HepG2 (cell line): ENCODE results near the gene ICAM3. TPM values are rescaled to one million over a fixed set of nuclear protein-coding genes. Genes with fewer than 3 reads are reported as not detected.

Experiments
- CCDC6 ChIP-seq: sonication (generic); formaldehyde crosslinking; IDR thresholded peaks from 2 replicates; pipeline ENCODE4 v1.8.1; 2022; ENCODE audit warnings: mild to moderate bottlenecking, missing genetic modification reagents, moderate library complexity
- E2F2 ChIP-seq: sonication (generic); formaldehyde crosslinking; IDR thresholded peaks from 2 replicates; pipeline ENCODE4 v1.4.0; 2020; ENCODE audit warnings: missing genetic modification reagents, borderline replicate concordance
- GPBP1L1 ChIP-seq: sonication (generic); formaldehyde crosslinking; IDR thresholded peaks from 2 replicates; pipeline ENCODE4 v1.5.0; 2020; ENCODE audit warnings: mild to moderate bottlenecking, missing genetic modification reagents
- GTF2F1 ChIP-seq: fragments of 150-350 bp; IDR thresholded peaks from 2 replicates; pipeline ENCODE4 v1.6.1; 2014; ENCODE audit warnings: low read length
- HINFP ChIP-seq: sonication (generic); formaldehyde crosslinking; IDR thresholded peaks from 2 replicates; pipeline ENCODE4 v1.4.0; 2020; ENCODE audit warnings: low read depth, mild to moderate bottlenecking, missing genetic modification reagents
- KLF11 ChIP-seq: IDR thresholded peaks from 2 replicates; pipeline ENCODE4 v1.6.1; 2016; ENCODE audit warnings: missing compliant biosample characterization
- MNT ChIP-seq: fragments of 450-650 bp; IDR thresholded peaks from 2 replicates; pipeline ENCODE4 v1.6.1; 2016
- MXI1 ChIP-seq: IDR thresholded peaks from 3 replicates; pipeline ENCODE4 v1.6.1; 2012; ENCODE audit warnings: low read depth, low read length, inconsistent platforms, borderline replicate concordance
- MYNN ChIP-seq: sonication (generic); formaldehyde crosslinking; IDR thresholded peaks from 2 replicates; pipeline ENCODE4 v1.4.0; 2020; ENCODE audit warnings: mild to moderate bottlenecking, low read depth, missing genetic modification reagents
- NBN ChIP-seq: fragments of 450-650 bp; conservative IDR thresholded peaks from 2 replicates; pipeline ENCODE4 v1.6.1; 2017
- TCF7 ChIP-seq: sonication (generic); IDR thresholded peaks from 2 replicates; pipeline ENCODE4 v1.6.1; 2016; ENCODE audit warnings: antibody characterized with exemption, low read depth
- TEF ChIP-seq: sonication (generic); formaldehyde crosslinking; IDR thresholded peaks from 2 replicates; pipeline ENCODE4 v1.5.0; 2020; ENCODE audit warnings: missing genetic modification reagents
- ZBTB25 ChIP-seq: IDR thresholded peaks from 2 replicates; pipeline ENCODE4 v1.6.1; 2018; ENCODE audit warnings: missing genetic modification reagents
- ZNF549 ChIP-seq: sonication (generic); formaldehyde crosslinking; IDR thresholded peaks from 2 replicates; pipeline ENCODE4 v1.5.0; 2020; ENCODE audit warnings: missing genetic modification reagents
- ZNF558 ChIP-seq: sonication (generic); formaldehyde crosslinking; IDR thresholded peaks from 2 replicates; pipeline ENCODE4 v1.9.0; 2022; ENCODE audit warnings: mild to moderate bottlenecking, missing genetic modification reagents, borderline replicate concordance
- ZNF678 ChIP-seq: sonication (generic); formaldehyde crosslinking; IDR thresholded peaks from 2 replicates; pipeline ENCODE4 v1.4.0; 2020; ENCODE audit warnings: mild to moderate bottlenecking, missing genetic modification reagents
- ZNF710 ChIP-seq: sonication (generic); formaldehyde crosslinking; IDR thresholded peaks from 2 replicates; pipeline ENCODE4 v1.5.0; 2020; ENCODE audit warnings: mild to moderate bottlenecking, missing genetic modification reagents, borderline replicate concordance
- ZNF782 ChIP-seq: sonication (generic); formaldehyde crosslinking; IDR thresholded peaks from 2 replicates; pipeline ENCODE4 v1.4.0; 2020; ENCODE audit warnings: missing genetic modification reagents, mild to moderate bottlenecking, borderline replicate concordance
- polyA plus RNA-seq, 8 experiments: library from polyadenylated mRNA; depleted of rRNA in 3 of 8; stranded (reverse) in 7 of 8; unstranded in 1 of 8; fragments of >200 nt; fragmentation: Illumina TruSeq in 4 of 8; extraction: Trizol in 4 of 8; gene quantifications; 2 replicates each; pipeline versions ENCODE4 v1.2.1 to v1.2.3, GENCODE V29; 2011 to 2016; ENCODE audit warnings: low read depth in 4 of 8, missing spikeins in 1 of 8, mixed read lengths in 1 of 8; ENCODE audit not compliant: insufficient read depth in 1 of 8
- total RNA-seq, 5 experiments: library from RNA; depleted of rRNA; stranded (reverse); fragments of >200 nt; fragmentation: Illumina TruSeq; extraction: Trizol; gene quantifications; 2 replicates each; pipeline ENCODE4 v1.2.3, GENCODE V29; 2016; ENCODE audit warnings: low read depth in 1 of 5

ICAM3 gene
- total and polyA plus RNA-seq, 2 of the 13 experiments (the other 11 are each of a cell fraction or from before 2014, with no cell fraction given) = 14.1 to 21.0 TPM

- TF ChIP-seq ZNF710 (CRISPR knock-in tag) (0 out of 2 replicates have a peak, but pooled peaks have one; percentile 47), NBN (no peak), ZBTB25 (peak; percentile 31; the same call in 1 of the 2 replicates), E2F2 (CRISPR knock-in tag) (peak; percentile 63; the same call in 1 of the 2 replicates), ZNF558 (0 out of 2 replicates have a peak, but pooled peaks have one; percentile 35), KLF11 (CRISPR knock-in tag) (no peak), ZNF549 (CRISPR knock-in tag) (no peak), MNT (peak; percentile 65), HINFP (no peak), TEF (CRISPR knock-in tag) (no peak), ZNF782 (CRISPR knock-in tag) (no peak), GPBP1L1 (CRISPR knock-in tag) (no peak), MXI1 (peak; percentile 93; the same call in 1 of the 3 replicates), GTF2F1 (no peak), CCDC6 (CRISPR knock-in tag) (0 out of 2 replicates have a peak, but pooled peaks have one; percentile 17), ZNF678 (CRISPR knock-in tag) (no peak), TCF7 (no peak), MYNN (no peak)
Measured at GRCh38 chr19:10334588-10335351, 4.7 kb downstream of the ICAM3 start (continued).
